ENCODE results near the gene CDIP1.

DNA sequence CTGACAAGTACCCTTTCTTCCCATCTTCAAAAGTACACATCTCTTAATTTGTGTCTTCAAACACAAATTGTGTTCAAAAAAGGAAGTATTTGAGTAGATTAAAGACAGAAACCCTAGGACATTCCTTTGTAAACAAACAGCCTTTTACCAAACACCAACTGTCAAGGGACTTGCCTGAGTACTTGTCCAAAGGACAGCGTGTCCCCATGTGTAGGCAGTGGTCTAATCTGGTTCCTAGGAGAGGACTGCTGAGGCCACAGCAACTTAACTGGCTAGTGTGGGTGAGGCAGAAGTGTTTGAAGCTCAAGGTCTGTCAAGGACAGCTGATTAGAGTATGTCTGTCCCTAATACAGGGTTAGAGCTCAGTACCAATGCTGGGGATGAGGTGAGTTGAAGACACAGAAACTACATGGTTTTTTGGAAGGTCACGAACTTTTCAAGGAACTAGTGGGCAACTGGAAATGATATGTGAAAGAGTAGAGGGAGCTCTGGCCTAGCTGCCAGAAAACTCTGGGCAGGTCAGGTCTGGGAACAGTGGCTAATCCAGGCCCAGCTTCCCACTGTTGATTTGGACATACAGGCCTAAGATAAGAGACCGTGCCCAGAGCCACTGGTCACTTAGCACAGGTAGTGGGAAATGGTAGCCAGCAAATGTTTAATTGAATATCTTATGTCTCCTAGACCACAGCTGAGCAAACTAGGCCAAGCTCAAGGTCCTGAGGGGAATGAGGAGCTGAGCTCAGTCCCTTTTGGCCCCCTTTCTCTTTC, 52.3 kb downstream of the CDIP1 start:
- TF ChIP-seq POLR2A (IDR thresholded peaks at IDR 0.05; ENCODE audit: low read depth, low read length), result no peak
- TF ChIP-seq TAF1 (IDR thresholded peaks at IDR 0.05; ENCODE audit: low read depth, low read length), result no peak

Data from GM12891 (cell line).